Measurements from ENCODE around the gene KCNJ14.
"Not testable (repeated sequence)": the region's sequence is repeated elsewhere in the genome, so short reads cannot be mapped to it uniquely, and the experiment has no call there.

GRCh38 chr19:48488478-48488877 lies 33.1 kb downstream of the KCNJ14 start:
- TF ChIP-seq CTCF (IDR thresholded peaks at IDR 0.05); POLR2AphosphoS5 (IDR thresholded peaks at IDR 0.05; ENCODE audit: insufficient read depth in 1 of 2, low read depth in 1 of 2): not testable (repeated sequence)

Measured in vagina (tissue), 2 donors.